ENCODE data around the gene CDRT4.
"Not testable (repeated sequence)": the region's sequence is repeated elsewhere in the genome, so short reads cannot be mapped to it uniquely, and the experiment has no call there.

The CDRT4 gene

GRCh38 chr17:15467592-15467991 is at the start of gene CDRT4:
TSS of gene CDRT4 (minus strand) at chr17:15467621. CDS start at chr17:15440238, 27,383 bp downstream.
- no peak for DNase-seq

- DNase-seq: no peak
Observed at GRCh38 chr17:15516150-15516549, 48.7 kb upstream of the CDRT4 start.

GRCh38 chr17:15514469-15514868 is 47.0 kb upstream of the CDRT4 start:
- DNase-seq: no peak

GRCh38 chr17:15513856-15514459 is 46.5 kb upstream of the CDRT4 start:
- DNase-seq: no peak

GRCh38 chr17:15513058-15513791 is 45.8 kb upstream of the CDRT4 start:
- DNase-seq: no peak

GRCh38 chr17:15512071-15512709 is 44.8 kb upstream of the CDRT4 start:
- DNase-seq: no peak

- no peak for DNase-seq
Observed at GRCh38 chr17:15511142-15511541, 43.7 kb upstream of the CDRT4 start.

GRCh38 chr17:15510361-15510760 is 42.9 kb upstream of the CDRT4 start:
- no peak for DNase-seq

GRCh38 chr17:15509095-15509494 is 41.7 kb upstream of the CDRT4 start:
- no peak for DNase-seq

- DNase-seq: no peak
Observed at GRCh38 chr17:15508466-15508865, 41.0 kb upstream of the CDRT4 start.

GRCh38 chr17:15507896-15508295 is 40.5 kb upstream of the CDRT4 start:
- no peak for DNase-seq

GRCh38 chr17:15507001-15507400 is 39.6 kb upstream of the CDRT4 start:
- DNase-seq: no peak

GRCh38 chr17:15505708-15506107 is 38.3 kb upstream of the CDRT4 start:
- not testable (repeated sequence) for DNase-seq

GRCh38 chr17:15503731-15504130 is 36.3 kb upstream of the CDRT4 start:
- no peak for DNase-seq

GRCh38 chr17:15502369-15503112 is 35.1 kb upstream of the CDRT4 start:
- DNase-seq: peak; percentile 33

- DNase-seq: no peak
Observed at GRCh38 chr17:15501793-15502192, 34.4 kb upstream of the CDRT4 start.

GRCh38 chr17:15501282-15501681 is 33.9 kb upstream of the CDRT4 start:
- DNase-seq: no peak

- DNase-seq: no peak
Observed at GRCh38 chr17:15498107-15498506, 30.7 kb upstream of the CDRT4 start.

- DNase-seq: no peak
Observed at GRCh38 chr17:15496735-15497670, 29.6 kb upstream of the CDRT4 start.

GRCh38 chr17:15494821-15495220 is 27.4 kb upstream of the CDRT4 start:
- DNase-seq: no peak

- DNase-seq: no peak
Observed at GRCh38 chr17:15493693-15494035, 26.2 kb upstream of the CDRT4 start.
